GM18951 (cell line): ENCODE data around the gene KLRF2.
"Not testable (repeated sequence)": the region's sequence is repeated elsewhere in the genome, so short reads cannot be mapped to it uniquely, and the experiment has no call there.

ENCODE experiments used
- POLR2A ChIP-seq: IDR thresholded peaks from 4 replicates; pipeline ENCODE4 v1.6.1; 2011; ENCODE audit warnings: mild to moderate bottlenecking; ENCODE audit not compliant: insufficient read length, insufficient read depth; ENCODE audit errors: extremely low read depth
- in situ Hi-C: fragments of 300-500 bp; cut with MboI; formaldehyde crosslinking; loops from one replicate; pipeline ENCODE4 v1.12.0; 2022; ENCODE audit warnings: low sequenced_read_pairs, mixed read lengths, inconsistent platforms; ENCODE audit not compliant: unreplicated experiment

The KLRF2 gene

DNA sequence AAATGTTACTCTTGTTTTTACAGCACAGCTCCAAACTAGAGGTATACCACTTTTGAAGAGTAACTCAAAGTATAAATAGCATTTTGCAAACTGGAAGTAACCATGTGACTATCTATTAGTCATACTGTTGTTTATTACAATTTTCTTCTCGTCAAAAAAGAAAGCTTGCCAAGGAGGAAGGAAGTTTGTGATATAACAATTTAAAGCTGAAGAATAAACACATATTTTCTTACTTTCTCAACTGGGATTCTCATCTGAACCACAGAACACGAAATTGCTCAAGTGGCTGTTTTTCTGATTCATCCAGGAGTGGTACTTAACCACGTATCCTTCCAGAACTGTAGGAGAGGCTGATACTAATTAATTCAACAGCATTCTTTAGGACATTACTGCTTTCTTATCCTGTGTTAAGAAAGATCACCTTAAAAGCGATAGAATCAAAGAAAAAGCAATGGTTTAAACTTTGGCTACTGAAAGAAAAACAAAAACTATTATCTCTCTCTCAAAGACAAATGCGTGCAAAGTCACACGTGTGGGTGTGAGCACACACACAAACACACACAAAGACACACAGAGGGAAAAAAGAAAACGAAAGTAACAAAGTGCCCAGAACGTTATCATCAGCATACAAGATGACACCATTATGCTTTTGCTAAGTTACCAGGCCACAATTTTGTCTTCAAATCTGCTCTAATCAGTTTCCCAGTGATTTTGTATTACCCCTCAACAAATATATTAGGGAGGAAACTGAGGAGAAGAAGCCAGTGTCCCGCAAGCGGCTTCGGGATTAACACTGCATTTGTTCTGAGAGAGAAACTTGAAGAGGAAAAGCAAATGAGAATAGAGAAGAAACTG lies 11.8 kb upstream of the KLRF2 start, which contains the start of gene CLEC2B:
TSS of gene CLEC2B (minus strand) at position 48 of the 855 bp plus-strand sequence.
- in situ Hi-C loops = no loop called here
- no peak for TF ChIP-seq POLR2A

- in situ Hi-C loops = no loop called here
- no peak for TF ChIP-seq POLR2A
Measured at GRCh38 chr12:9870286-9870866, 10.9 kb upstream of the KLRF2 start.

DNA sequence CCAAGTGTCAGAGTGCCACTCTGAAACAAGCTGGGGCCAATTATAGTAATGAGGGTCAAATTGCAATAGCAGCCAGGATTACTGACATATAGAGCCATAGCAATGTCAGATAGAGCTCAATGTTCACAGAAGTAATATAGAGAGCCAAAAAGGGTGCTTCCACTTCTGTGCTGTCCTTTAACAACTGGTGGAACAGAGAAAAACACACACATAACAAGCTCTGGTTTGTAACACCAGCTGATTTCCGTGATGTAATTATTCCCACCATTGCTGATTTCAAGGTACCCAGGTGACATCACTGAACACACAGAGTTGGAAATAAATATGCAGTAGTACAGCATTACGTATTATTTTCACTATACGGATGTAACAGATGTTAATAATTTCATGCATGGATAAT lies 9.1 kb upstream of the KLRF2 start:
- in situ Hi-C loops = no loop called here

GRCh38 chr12:9872742-9873141 lies 8.5 kb upstream of the KLRF2 start:
- in situ Hi-C loops = no loop called here
- no peak for TF ChIP-seq POLR2A

More for the DNA sequence above, 9.1 kb upstream of the KLRF2 start:
- TF ChIP-seq POLR2A = no peak

DNA sequence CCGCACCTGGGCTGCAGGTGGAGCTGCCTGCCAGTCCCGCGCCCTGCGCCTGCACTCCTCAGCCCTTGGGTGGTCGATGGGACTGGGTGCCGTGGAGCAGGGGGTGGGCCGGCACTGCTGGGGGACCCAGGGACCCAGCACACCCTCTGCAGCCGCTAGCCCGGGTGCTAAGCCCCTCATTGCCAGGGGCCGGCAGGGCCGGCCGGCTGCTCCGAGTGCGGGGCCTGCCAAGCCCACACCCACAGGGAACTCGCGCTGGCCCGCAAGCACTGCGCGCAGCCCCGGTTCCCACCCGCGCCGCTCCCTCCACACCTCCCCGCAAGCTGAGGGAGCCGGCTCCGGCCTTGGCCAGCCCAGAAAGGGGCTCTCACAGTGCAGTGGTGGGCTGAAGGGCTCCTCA lies 5.2 kb upstream of the KLRF2 start:
- in situ Hi-C loops = not testable (repeated sequence)

DNA sequence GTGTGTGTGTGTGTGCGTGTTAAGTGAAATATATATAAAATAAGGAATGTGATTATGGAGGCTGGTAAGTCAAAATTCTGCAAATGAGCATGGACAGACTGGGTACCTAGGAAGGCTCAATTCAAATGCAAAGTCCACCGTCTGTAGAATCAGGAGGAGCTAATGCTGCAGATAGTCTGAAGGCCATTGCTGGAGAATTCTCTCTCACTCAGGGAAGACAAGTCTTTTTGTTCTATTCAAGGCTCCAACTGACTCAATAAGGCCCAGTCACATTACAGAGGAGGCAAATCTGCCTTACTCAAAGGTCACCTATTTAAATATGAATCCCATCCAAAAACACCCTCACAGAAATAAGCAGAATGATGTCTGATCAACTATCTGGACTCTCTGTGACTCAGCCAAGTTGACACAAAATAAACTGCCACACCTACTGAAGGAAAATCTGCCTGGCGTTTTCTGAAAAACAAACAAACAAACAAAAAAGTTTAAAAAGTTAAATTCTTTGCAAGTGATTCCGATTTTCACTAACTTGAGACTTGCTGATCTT lies 684 bp upstream of the KLRF2 start:
- TF ChIP-seq POLR2A = no peak
- in situ Hi-C loops = no loop called here

DNA sequence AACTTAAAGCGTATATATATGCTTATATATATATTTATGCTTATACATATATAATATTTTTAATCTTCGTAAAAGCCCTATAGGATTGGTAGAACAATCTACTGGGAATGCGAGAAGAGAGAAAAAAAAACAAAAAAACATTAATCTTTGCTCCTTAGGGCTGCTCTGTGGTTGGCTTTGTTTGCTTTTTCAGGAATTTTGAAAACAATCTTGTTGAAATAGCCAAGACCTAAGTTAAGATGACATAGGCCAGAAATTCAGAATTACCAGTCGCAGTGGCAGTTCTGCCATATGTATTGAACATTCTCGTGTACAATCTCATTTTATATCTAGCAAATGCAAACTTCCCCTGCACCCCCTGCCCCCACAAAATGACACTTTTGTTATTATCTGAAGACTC lies 699 bp downstream of the KLRF2 start:
- TF ChIP-seq POLR2A = no peak

GRCh38 chr12:9883175-9883574 lies 1.9 kb downstream of the KLRF2 start:
- in situ Hi-C loops = no loop called here
- no peak for TF ChIP-seq POLR2A

More for the DNA sequence above, 699 bp downstream of the KLRF2 start:
- in situ Hi-C loops = no loop called here

- TF ChIP-seq POLR2A = no peak
- in situ Hi-C loops = no loop called here
Measured at GRCh38 chr12:9888665-9889273, 7.5 kb downstream of the KLRF2 start.

GRCh38 chr12:9895215-9895971 lies 14.1 kb downstream of the KLRF2 start:
- TF ChIP-seq POLR2A = no peak
- in situ Hi-C loops = no loop called here

DNA sequence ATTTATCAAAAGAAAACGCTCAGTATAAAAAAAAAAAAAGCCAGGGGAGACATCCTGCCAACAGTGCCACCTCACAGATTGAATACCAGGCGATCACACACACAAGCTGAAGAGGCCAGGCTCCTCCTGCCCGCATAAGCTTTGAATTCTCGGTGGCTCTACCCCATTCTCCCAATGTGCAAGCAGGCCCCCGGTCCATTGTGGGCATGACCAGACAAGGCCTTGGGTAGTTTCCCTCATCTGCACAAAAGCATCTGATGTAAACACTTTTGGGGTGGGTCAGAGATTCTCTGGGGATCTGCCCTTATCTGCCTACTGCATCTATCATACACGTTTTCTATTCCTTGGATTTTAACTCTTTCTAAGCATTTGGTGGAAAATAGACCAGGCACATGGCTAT lies 16.2 kb downstream of the KLRF2 start:
- in situ Hi-C loops = no loop called here
- no peak for TF ChIP-seq POLR2A

GRCh38 chr12:9899209-9899608 lies 17.9 kb downstream of the KLRF2 start:
- TF ChIP-seq POLR2A = no peak
- in situ Hi-C loops = no loop called here

- in situ Hi-C loops = no loop called here
- TF ChIP-seq POLR2A = no peak
Measured at GRCh38 chr12:9900930-9901329, 19.6 kb downstream of the KLRF2 start.
